HG03064 (cell line): Measurements from ENCODE around the gene COX5B.
"Not testable (repeated sequence)": the region's sequence is repeated elsewhere in the genome, so short reads cannot be mapped to it uniquely, and the experiment has no call there.

ENCODE experiments used
- ATAC-seq: cut with Tn5 transposase; IDR thresholded peaks from one replicate; pipeline ENCODE4 v1.9.1; 2021; ENCODE audit warnings: low read depth; ENCODE audit not compliant: unreplicated experiment

Gene COX5B, protein sequence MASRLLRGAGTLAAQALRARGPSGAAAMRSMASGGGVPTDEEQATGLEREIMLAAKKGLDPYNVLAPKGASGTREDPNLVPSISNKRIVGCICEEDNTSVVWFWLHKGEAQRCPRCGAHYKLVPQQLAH

GRCh38 chr2:97645695-97646629 lies at the start of gene COX5B:
Gene COX5B (plus strand): TSS chr2:97646062. CDS start chr2:97646087, 25 bp downstream.
- peak; percentile 87 for ATAC-seq

DNA sequence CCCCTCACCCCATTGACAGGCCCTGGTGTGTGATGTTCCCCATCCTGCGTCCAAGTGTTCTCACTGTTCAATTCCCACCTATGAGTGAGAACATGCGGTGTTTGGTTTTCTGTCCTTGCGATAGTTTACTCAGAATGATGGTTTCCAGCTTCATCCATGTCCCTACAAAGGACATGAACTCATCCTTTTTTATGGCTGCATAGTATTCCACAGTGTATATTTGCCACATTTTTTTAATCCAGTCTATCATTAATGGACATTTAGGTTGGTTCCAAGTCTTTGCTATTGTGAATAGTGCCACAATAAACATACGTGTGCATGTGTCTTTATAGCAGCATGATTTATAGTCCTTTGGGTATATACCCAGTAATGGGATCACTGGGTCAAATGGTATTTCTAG lies 49.7 kb upstream of the COX5B start:
- ATAC-seq: not testable (repeated sequence)

DNA sequence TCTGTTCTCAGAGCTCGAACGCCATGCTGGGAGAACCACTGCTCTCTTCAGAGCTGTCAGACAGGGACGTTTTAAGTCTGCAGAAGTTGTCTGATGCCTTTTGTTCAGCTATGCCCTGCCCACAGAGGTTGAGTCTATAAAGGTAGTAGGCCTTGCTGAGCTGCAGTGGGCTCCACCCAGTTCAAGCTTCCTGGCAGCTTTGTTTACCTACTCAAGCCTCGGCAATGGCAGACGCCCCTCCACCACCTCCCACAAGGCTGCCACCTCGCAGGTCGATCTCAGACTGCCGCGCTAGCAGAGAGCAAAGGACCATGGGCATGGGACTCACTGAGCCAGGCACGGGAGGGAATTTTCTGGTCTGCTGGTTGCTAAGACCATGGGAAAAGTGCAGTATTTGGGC lies 44.3 kb upstream of the COX5B start:
- not testable (repeated sequence) for ATAC-seq

DNA sequence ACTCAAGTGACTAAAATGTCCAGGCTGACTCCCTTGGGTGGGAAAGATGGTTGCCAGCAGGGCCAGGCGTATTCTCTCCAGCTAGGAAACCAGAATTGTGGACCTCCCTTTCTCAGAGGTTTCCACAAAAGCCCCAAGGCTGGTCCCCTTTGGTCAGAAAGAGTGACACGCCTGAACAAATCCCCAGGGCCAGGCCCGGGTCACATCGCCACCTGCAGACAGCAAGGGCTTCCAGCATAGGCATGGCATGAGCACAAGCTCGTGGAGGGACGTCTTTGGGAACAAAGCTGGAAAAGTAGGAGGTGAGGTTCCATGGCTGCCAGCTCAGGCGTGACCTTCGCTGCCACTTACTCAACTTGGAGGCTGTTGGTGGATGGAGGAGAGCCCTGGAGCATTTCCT lies 40.8 kb upstream of the COX5B start:
- not testable (repeated sequence) for ATAC-seq

DNA sequence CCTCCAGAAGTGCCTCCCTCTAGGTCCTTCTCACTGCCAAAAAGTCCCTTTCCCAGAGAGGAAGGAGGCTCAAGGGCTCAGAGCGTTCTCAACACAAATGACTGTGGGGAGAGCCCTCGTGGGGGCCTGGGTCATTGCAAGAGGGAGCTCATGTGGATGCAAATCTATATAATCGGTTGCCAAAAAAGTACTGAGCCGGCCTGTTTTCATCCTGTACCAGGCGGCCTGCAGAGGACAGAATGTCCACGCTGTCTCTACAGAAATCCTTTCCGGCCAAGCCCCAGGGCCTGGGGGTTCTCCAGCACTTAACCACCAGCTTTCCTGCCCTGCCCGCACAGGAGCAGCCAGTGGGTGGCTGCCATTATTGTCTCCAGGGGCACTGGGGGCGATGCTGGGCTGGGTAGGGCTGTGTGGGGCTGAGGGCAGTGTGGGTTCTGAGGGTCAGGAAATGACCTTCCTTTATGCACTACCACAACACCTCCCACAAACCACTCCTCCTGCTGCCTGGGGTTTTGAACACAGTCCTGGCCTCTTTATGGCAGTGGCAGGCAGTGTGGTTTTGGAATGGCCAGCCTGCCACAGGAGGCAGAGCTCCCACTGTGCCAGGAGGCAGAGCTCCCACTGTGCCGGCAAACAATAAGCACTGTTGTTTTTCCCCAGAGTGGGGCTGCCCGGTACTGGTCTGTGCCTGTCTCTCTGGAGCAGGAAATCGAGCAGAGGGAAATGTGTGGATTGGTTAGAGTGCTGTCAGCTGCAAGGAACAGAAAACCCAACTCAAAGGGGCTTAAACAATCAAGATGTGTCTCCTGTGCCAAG lies 40.1 kb upstream of the COX5B start:
- ATAC-seq: not testable (repeated sequence)

DNA sequence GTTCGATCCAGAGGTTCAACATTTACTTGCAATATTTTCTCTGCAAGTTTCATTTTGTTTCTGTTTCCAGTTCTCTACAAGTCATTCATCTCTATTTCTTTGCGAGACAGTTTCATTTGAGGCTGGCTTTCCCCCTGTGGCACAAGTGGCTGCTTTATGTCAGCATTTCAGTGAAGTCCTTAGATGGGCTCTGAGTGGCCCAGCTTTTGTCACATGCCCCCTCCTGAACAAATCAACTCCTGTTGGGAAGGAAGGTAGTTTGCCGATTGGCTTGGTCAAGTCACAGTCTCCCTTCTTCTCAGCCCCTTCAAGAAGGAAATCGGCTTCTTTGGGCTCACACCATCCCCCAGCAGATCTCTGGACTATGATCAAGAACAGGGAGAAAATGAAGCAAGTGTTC lies 37.1 kb upstream of the COX5B start:
- not testable (repeated sequence) for ATAC-seq

- ATAC-seq: not testable (repeated sequence)
Observed at GRCh38 chr2:97611895-97612294, 34.0 kb upstream of the COX5B start.

DNA sequence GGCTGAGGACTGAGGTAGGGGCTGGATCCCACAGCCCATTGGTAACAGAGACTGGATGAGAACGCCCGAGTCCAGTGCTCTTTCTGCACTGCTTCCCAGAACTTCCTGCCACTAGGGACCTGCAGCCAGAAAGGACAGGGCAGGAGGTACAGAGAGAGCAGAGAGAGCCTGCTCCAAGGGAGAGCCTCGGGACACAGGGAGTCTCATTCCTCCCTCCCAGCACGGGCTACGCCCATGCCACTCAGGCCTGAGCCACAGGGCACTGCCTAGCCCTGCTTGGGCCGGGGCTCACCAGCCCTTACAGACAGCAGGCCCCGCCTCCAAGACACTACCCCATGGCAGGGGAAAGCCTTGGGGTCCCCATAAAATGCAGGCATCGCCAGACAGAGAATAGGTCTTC lies 30.1 kb upstream of the COX5B start:
- not testable (repeated sequence) for ATAC-seq

DNA sequence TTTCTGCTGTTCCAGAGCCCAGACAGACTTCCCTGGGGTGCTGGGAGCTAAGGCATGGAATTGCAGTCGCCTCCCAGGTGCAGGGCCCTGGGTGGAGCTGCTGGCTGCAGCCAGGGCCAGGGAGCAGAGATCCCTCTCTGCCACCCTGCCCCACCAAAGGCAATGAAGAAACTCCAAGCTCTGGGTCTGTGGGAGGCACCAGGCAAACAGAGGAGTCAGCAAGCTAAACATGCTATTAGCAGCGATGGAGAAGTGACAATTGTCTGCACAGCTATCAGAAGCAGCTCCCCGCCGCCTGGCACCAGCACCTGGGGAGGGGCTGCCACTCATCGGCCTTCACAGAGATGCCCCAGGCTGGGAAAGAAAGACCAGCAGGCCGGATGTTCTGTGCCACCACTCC lies 28.0 kb upstream of the COX5B start:
- no peak for ATAC-seq

GRCh38 chr2:97618939-97619827 lies 26.7 kb upstream of the COX5B start:
- not testable (repeated sequence) for ATAC-seq

DNA sequence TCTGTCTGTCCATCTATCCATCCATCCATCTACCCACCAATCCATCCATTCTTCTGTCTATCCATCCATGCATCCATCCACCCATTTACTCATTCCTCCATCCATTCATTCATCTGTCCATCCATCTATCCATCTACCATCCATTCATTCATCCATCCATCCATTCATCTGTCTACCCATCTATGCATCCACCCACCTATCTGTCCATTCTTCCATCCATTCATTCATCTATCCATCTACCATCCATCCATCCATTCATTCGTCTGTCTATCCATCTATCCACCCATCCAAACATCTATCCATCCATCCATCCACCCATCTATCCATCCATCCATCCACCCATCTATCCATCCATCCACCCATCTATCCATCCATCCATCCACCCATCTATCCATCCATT lies 25.4 kb upstream of the COX5B start:
- not testable (repeated sequence) for ATAC-seq

DNA sequence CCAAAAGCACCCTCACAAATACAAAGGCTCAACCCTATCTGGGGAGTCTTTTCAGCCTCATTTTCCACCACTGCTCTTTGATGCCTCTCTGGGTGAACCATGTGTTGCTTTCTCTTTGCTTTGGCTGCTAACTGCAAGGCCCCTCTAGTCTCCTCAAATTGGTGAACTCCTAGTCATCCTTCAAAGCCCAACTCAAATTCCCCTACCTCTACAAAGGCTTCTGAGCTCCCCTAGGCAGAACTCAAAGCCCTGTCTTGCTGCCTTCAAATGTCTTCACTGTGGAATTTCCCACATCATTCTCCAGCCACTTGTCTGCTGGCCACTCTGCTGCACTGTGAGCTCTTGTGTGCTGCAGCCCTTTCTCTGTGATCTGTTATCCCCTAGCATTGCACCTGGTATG lies 22.9 kb upstream of the COX5B start:
- not testable (repeated sequence) for ATAC-seq

- ATAC-seq: not testable (repeated sequence)
Observed at GRCh38 chr2:97625354-97626048, 20.4 kb upstream of the COX5B start.

- not testable (repeated sequence) for ATAC-seq
Observed at GRCh38 chr2:97626049-97626430, 19.8 kb upstream of the COX5B start.

- ATAC-seq: no peak
Observed at GRCh38 chr2:97644023-97644717, 1.7 kb upstream of the COX5B start.

- peak; percentile 18 for ATAC-seq
Observed at GRCh38 chr2:97645112-97645694, 659 bp upstream of the COX5B start.

DNA sequence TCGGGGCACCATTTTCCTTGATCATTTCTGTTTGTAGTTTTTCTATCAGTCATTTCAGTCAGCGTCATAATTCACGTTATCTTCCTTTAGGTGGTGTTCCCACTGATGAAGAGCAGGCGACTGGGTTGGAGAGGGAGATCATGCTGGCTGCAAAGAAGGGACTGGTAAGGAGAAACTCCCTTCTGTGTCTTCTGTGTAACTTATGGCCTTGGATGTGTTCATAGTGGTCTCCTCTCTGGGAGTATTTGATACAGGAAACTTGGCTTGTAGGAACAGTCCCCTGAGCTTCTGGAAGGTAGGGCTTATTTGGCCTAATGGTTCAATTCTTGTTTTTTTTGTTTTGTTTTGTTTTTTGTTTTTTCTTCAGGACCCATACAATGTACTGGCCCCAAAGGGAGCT lies 1.1 kb downstream of the COX5B start:
- ATAC-seq: no peak

GRCh38 chr2:97651114-97651513 lies 5.3 kb downstream of the COX5B start:
- no peak for ATAC-seq

- ATAC-seq: no peak
Observed at GRCh38 chr2:97653473-97653872, 7.6 kb downstream of the COX5B start.
